ENCODE results near the gene PLCB4. TPM values are rescaled to one million over a fixed set of nuclear protein-coding genes. Genes with fewer than 3 reads are reported as not detected.

Gene PLCB4
- total RNA-seq, 1 donor from 2014 or later: 38.0 TPM

DNA sequence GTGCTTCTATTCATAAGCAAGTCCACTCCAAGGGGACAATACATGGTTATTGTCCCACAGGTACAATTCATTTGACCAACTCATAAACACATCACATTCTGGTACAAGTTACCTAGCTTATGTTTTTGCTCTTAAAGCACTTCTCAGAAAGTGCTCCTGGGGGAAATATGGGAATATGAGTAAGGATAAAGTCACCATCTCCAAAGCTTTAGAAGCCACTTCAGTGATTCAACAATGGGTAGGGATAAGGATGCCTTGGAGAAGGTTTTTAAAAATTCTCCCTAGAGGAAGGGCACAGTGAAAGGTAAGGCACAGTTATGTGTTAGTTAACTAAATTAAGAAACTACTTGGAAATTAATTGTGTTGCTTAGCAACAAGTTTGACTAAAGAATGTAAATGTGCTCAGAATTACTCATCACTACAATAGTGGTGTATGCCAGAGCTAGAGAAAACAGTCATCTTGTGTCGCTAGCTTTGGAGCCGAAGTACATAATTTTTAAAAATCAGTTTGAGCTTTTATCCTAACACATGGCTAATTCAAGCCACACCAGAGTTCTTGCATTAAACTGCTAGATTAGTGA, 406.0 kb downstream of the PLCB4 start:
- DNase-seq (ENCODE audit: low spot score in 2 of 2): no peak
- TF ChIP-seq, protein P1, sequence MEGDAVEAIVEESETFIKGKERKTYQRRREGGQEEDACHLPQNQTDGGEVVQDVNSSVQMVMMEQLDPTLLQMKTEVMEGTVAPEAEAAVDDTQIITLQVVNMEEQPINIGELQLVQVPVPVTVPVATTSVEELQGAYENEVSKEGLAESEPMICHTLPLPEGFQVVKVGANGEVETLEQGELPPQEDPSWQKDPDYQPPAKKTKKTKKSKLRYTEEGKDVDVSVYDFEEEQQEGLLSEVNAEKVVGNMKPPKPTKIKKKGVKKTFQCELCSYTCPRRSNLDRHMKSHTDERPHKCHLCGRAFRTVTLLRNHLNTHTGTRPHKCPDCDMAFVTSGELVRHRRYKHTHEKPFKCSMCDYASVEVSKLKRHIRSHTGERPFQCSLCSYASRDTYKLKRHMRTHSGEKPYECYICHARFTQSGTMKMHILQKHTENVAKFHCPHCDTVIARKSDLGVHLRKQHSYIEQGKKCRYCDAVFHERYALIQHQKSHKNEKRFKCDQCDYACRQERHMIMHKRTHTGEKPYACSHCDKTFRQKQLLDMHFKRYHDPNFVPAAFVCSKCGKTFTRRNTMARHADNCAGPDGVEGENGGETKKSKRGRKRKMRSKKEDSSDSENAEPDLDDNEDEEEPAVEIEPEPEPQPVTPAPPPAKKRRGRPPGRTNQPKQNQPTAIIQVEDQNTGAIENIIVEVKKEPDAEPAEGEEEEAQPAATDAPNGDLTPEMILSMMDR (IDR thresholded peaks at IDR 0.05): no peak
- Histone ChIP-seq H3K4me3 (no peak overlapping the region), H3K36me3 (no peaks in the 10 kb centered on the region), H3K27me3 (no peaks in the 10 kb centered on the region), H3K27ac (no peak overlapping the region), H3K9me3 (no peaks in the 10 kb centered on the region), H3K4me1 (no peaks in the 10 kb centered on the region)
- intact Hi-C loops (cut with DNase I): no loop called here

DNA sequence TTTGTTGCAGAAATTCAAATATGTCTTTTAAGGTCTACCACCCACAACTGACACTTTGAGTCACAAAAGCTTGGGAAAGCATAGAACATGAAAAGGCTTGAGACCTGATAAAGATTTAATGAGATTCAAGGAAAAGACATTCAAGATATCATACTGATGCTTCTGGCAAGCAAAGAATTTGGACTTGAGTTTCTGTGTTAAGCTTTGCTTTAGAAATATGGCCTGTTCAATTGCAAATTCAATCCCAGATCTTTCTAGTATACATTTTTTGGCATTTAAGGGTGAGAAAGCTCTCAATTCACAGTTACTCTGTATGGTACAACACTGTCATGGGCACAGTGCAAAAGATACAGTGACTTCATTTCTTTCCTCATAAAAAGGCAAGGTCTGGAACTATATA, 406.6 kb downstream of the PLCB4 start:
- H3K27ac ChIP-seq: no peak overlapping the region
- TF ChIP-seq, protein P1 (IDR thresholded peaks at IDR 0.05): no peak
- no peaks in the 10 kb centered on the region for H3K9me3 ChIP-seq
- H3K4me1 ChIP-seq: no peaks in the 10 kb centered on the region
- no peaks in the 10 kb centered on the region for H3K27me3 ChIP-seq
- no peaks in the 10 kb centered on the region for H3K36me3 ChIP-seq
- H3K4me3 ChIP-seq: no peak overlapping the region
- no peak for DNase-seq (ENCODE audit: low spot score in 2 of 2)
- intact Hi-C loops (cut with DNase I): no loop called here

DNA sequence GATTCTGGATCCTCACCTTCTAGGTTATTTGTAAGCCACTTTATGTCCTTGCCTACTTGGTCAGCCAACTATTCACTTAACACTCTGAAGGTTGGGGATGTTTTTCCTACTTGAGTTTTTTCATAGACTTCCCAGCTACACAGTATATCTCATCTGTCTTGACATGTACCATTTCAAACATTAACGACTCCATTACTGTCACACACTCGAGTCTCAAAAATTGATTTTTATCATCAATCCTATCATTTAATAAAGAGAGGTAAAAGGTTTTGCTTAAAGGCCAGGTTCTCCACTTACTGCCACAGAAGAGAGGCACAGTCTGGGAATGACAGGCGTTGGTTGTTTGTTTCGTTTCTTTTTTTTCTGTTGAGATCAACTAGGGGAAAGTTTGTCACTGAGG, 407.3 kb downstream of the PLCB4 start:
- Histone ChIP-seq H3K27me3 (no peaks in the 10 kb centered on the region), H3K9me3 (no peaks in the 10 kb centered on the region), H3K4me1 (no peaks in the 10 kb centered on the region), H3K27ac (no peak overlapping the region), H3K36me3 (no peaks in the 10 kb centered on the region), H3K4me3 (no peak overlapping the region)
- intact Hi-C loops (cut with DNase I): no loop called here
- DNase-seq (ENCODE audit: low spot score in 2 of 2): no peak
- TF ChIP-seq, protein P1 (IDR thresholded peaks at IDR 0.05): no peak

DNA sequence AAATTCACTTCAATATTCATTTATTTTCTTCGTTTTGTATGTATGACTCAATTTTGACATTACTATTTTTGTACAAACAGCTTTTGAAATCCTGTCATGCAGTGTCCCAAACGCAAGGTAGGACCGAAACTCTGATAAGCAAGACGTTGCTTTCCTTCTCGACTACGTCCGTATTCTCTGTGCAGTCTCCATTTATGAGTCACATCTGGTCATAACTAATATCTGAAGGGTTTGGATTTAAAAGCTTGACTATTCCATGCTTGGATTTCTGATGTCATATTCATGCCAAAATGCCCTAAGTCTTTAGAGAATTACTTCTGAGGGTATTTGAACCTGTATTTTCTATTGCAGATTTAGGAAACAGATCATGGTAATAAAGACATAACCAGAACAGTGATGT, 407.8 kb downstream of the PLCB4 start:
- Histone ChIP-seq H3K27me3 (no peaks in the 10 kb centered on the region), H3K4me1 (no peaks in the 10 kb centered on the region), H3K4me3 (no peak overlapping the region), H3K36me3 (no peaks in the 10 kb centered on the region), H3K9me3 (no peaks in the 10 kb centered on the region), H3K27ac (no peak overlapping the region)
- intact Hi-C loops (cut with DNase I): no loop called here
- no peak for DNase-seq (ENCODE audit: low spot score in 2 of 2)
- TF ChIP-seq, protein P1 (IDR thresholded peaks at IDR 0.05): no peak

DNA sequence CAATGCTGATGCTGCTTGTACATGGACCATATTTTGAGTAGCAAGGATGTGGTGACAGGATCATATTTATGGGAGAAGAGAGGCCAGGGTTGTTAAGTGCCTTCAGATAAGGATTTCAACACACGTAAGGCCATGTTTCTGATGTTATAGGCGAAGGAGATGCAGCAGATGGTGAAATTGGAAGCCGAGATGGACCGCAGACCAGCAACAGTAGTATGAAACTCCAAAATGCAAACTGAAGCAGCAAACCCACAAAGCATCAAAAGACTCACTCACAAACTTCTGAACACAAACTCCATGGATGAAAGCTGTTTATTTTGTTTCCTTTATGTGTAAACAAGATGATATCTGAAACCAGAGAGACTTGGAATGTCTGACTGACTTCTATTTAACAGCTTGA, 409.9 kb downstream of the PLCB4 start:
- H3K27me3 ChIP-seq: no peaks in the 10 kb centered on the region
- H3K9me3 ChIP-seq: no peaks in the 10 kb centered on the region
- TF ChIP-seq, protein P1 (IDR thresholded peaks at IDR 0.05): no peak
- no peak overlapping the region for H3K4me3 ChIP-seq
- intact Hi-C loops (cut with DNase I): no loop called here
- no peak overlapping the region for H3K27ac ChIP-seq
- H3K4me1 ChIP-seq: no peaks in the 10 kb centered on the region
- no peak for DNase-seq (ENCODE audit: low spot score in 2 of 2)
- H3K36me3 ChIP-seq: no peaks in the 10 kb centered on the region

DNA sequence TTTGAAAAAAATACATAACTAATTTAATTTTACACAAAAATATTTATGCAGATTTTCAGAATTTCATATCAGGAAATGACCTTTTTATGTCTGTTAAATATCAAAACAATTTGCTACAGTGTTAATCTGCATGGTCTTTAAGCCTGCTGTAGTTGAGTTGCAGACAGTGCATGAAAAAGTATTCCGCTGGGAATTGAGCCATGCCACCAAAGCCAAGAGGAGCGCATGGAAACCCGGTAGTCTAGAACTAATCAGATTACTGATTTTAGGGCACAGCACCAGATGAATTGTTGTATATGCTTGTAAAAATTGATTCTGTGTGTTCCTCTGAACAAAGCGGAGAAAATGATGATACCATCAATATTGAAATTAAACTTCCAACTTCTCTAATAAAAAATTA, 411.2 kb downstream of the PLCB4 start:
- intact Hi-C loops (cut with DNase I): no loop called here
- Histone ChIP-seq H3K9me3 (no peaks in the 10 kb centered on the region), H3K36me3 (no peaks in the 10 kb centered on the region), H3K4me1 (no peaks in the 10 kb centered on the region), H3K27me3 (no peaks in the 10 kb centered on the region), H3K27ac (no peak overlapping the region), H3K4me3 (no peak overlapping the region)
- TF ChIP-seq, protein P1 (IDR thresholded peaks at IDR 0.05): no peak
- no peak for DNase-seq (ENCODE audit: low spot score in 2 of 2)
